Fibroblast of the aortic adventitia (primary cell): ENCODE data around the gene TUBB4A. TPM values are rescaled to one million over a fixed set of nuclear protein-coding genes. Genes with fewer than 3 reads are reported as not detected.

Experiments used
- DNase-seq: peaks from one replicate; pipeline ENCODE4 v3.0.0-alpha.2; 2010; ENCODE audit warnings: low read depth
- H3K4me3 ChIP-seq: 2 replicates; pipeline ENCODE4 v1.5.1; 2011; ENCODE audit warnings: low read depth, mild to moderate bottlenecking, control low read depth, low read length, moderate library complexity
- CTCF ChIP-seq: IDR thresholded peaks from 2 replicates; pipeline ENCODE4 v1.5.1; 2011; ENCODE audit warnings: mild to moderate bottlenecking, low read length, control low read depth, inconsistent platforms; ENCODE audit not compliant: insufficient read depth
- small RNA-seq: library from RNA; depleted of rRNA; stranded (forward); fragments of <200 nt; gene quantifications from one replicate; pipeline ENCODE3, GENCODE V24; 2012
- total RNA-seq: library from RNA; depleted of rRNA; stranded (reverse); fragments of >200 nt; gene quantifications from 2 replicates; pipeline ENCODE4 v1.2.3, GENCODE V29; 2012; ENCODE audit warnings: low replicate concordance

Gene TUBB4A
- total RNA-seq, 1 donor = not detected

GRCh38 chr19:6452223-6452614, 49.9 kb downstream of the TUBB4A start:
- no peak for DNase-seq
- no peak overlapping the region for H3K4me3 ChIP-seq
- no peak for TF ChIP-seq CTCF

- DNase-seq = no peak
- TF ChIP-seq CTCF = no peak
- H3K4me3 ChIP-seq = no peak overlapping the region
Measured at GRCh38 chr19:6451583-6452222, 50.4 kb downstream of the TUBB4A start.

- no peak for DNase-seq
- no peak overlapping the region for H3K4me3 ChIP-seq
- no peak for TF ChIP-seq CTCF
Measured at GRCh38 chr19:6450166-6450565, 51.9 kb downstream of the TUBB4A start.

GRCh38 chr19:6448045-6448444, 54.1 kb downstream of the TUBB4A start:
- TF ChIP-seq CTCF = no peak
- DNase-seq = no peak
- no peak overlapping the region for H3K4me3 ChIP-seq

- H3K4me3 ChIP-seq = no peak overlapping the region
- TF ChIP-seq CTCF = no peak
- no peak for DNase-seq
Measured at GRCh38 chr19:6446452-6446851, 55.7 kb downstream of the TUBB4A start.

Small RNA genes within 50 kb of the gene (small RNA-seq; reads per million reads assigned to genes)
- not detected for gene AC010503.2

Other genes starting within 250 kb of the TUBB4A start
- gene MLLT1, start 222.3 kb downstream of the TUBB4A start, total RNA-seq = 7.8 and 16.6 TPM in 2 replicates
- not detected in 2 replicates for gene ACER1, start 168.7 kb downstream of the TUBB4A start, total RNA-seq
- 20.9 and 39.4 TPM in 2 replicates for gene CLPP, start 140.8 kb downstream of the TUBB4A start, total RNA-seq
- 29.9 and 38.3 TPM in 2 replicates for gene ALKBH7, start 129.5 kb downstream of the TUBB4A start, total RNA-seq
- gene PSPN, start 126.4 kb downstream of the TUBB4A start, total RNA-seq = 0.41 and 1.2 TPM in 2 replicates
- 33.6 and 59.2 TPM in 2 replicates for gene GTF2F1, start 109.1 kb downstream of the TUBB4A start, total RNA-seq
- gene KHSRP, start 77.5 kb downstream of the TUBB4A start, total RNA-seq = 30.4 and 86.5 TPM in 2 replicates
- gene SLC25A41, start 68.5 kb downstream of the TUBB4A start, total RNA-seq = not detected in 2 replicates
- gene SLC25A23, start 42.5 kb downstream of the TUBB4A start, total RNA-seq = 27.7 and 46.9 TPM in 2 replicates
- not detected in 2 replicates for gene CRB3, start 38.0 kb downstream of the TUBB4A start, total RNA-seq
- not detected in 2 replicates for gene DENND1C, start 20.5 kb downstream of the TUBB4A start, total RNA-seq
- 1.7 and 2.6 TPM in 2 replicates for gene TNFSF9, start 28.7 kb upstream of the TUBB4A start, total RNA-seq
- gene CD70, start 88.8 kb upstream of the TUBB4A start, total RNA-seq = 0.09 TPM in 1 of 2 replicates, not detected in the other
- gene TNFSF14, start 167.9 kb upstream of the TUBB4A start, total RNA-seq = 1.6 TPM in 1 of 2 replicates, not detected in the other
- 93.5 and 1,485 TPM in 2 replicates for gene C3, start 218.3 kb upstream of the TUBB4A start, total RNA-seq
- 32.5 and 33.4 TPM in 2 replicates for gene GPR108, start 235.3 kb upstream of the TUBB4A start, total RNA-seq
- 33.3 and 44.9 TPM in 2 replicates for gene TRIP10, start 237.4 kb upstream of the TUBB4A start, total RNA-seq